HL-60/S4 treated with retinoic acid at 250 ng/mL for 4 days and 3 days (cell line): ENCODE results near the gene NPPA.

Experiments
- in situ Hi-C: fragments of 300-500 bp; cut with MboI; formaldehyde crosslinking; loops from 2 replicates; pipeline ENCODE4 v1.7.0; 2022; ENCODE audit warnings: low sequenced_read_pairs

The NPPA gene

GRCh38 chr1:11845641-11846335, 1.8 kb downstream of the NPPA start:
- in situ Hi-C loops = no loop called here

GRCh38 chr1:11842154-11843041, 5.2 kb downstream of the NPPA start:
- in situ Hi-C loops = loop anchor here (5.0 kb wide), 1 partner anchor 55 kb away; no protein-coding TSS in a partner anchor

- in situ Hi-C loops = loop anchor here (5.0 kb wide), 1 partner anchor 56 kb away; no protein-coding TSS in a partner anchor
Observed at GRCh38 chr1:11841245-11842153, 6.1 kb downstream of the NPPA start.

- in situ Hi-C loops = loop anchor here (5.0 kb wide), 1 partner anchor 57 kb away; no protein-coding TSS in a partner anchor
Observed at GRCh38 chr1:11839727-11840705, 7.6 kb downstream of the NPPA start.

- in situ Hi-C loops = no loop called here
Observed at GRCh38 chr1:11838349-11839272, 9.0 kb downstream of the NPPA start.

- in situ Hi-C loops = no loop called here
Observed at GRCh38 chr1:11837767-11838348, 9.7 kb downstream of the NPPA start.

GRCh38 chr1:11836955-11837766, 10.4 kb downstream of the NPPA start:
- in situ Hi-C loops = no loop called here

GRCh38 chr1:11835441-11836225, 11.9 kb downstream of the NPPA start:
- in situ Hi-C loops = no loop called here

- in situ Hi-C loops = no loop called here
Observed at GRCh38 chr1:11833900-11834299, 13.7 kb downstream of the NPPA start.

- in situ Hi-C loops = no loop called here
Observed at GRCh38 chr1:11833497-11833896, 14.1 kb downstream of the NPPA start.

GRCh38 chr1:11831945-11832725, 15.4 kb downstream of the NPPA start:
- in situ Hi-C loops = no loop called here

- in situ Hi-C loops = no loop called here
Observed at GRCh38 chr1:11828511-11828910, 19.1 kb downstream of the NPPA start.

GRCh38 chr1:11826946-11827345, 20.6 kb downstream of the NPPA start:
- in situ Hi-C loops = no loop called here

GRCh38 chr1:11825131-11825530, 22.5 kb downstream of the NPPA start:
- in situ Hi-C loops = no loop called here

GRCh38 chr1:11823366-11824137, 24.0 kb downstream of the NPPA start:
- in situ Hi-C loops = no loop called here
